SK-N-SH treated with all-trans-retinoic acid at 6 μM for 48 hours (cell line): ENCODE data around the gene OPRM1.

Experiments used
- ATAC-seq: fragments of 200-7000 bp; cut with Tn5 transposase; 3 replicates; pipeline ENCODE4 v1.9.1; 2020; ENCODE audit warnings: mild to moderate bottlenecking, moderate library complexity
- ARNTL ChIP-seq: fragments of 450-650 bp; formaldehyde crosslinking; IDR thresholded peaks from 2 replicates; pipeline ENCODE4 v1.5.0; 2020; ENCODE audit warnings: low read depth, mild to moderate bottlenecking, moderate library complexity, borderline replicate concordance
- CREB5 ChIP-seq: fragments of 250-450 bp; sonication (Bioruptor Pico); IDR thresholded peaks from 2 replicates; pipeline ENCODE4 v1.5.1; 2020; ENCODE audit warnings: low read depth, mild to moderate bottlenecking, moderate library complexity
- ESRRG ChIP-seq: fragments of 250-450 bp; sonication (Bioruptor Pico); IDR thresholded peaks from 2 replicates; pipeline ENCODE4 v1.6.1; 2021; ENCODE audit warnings: mild to moderate bottlenecking
- GLIS3 ChIP-seq: fragments of 250-450 bp; sonication (Bioruptor Pico); IDR thresholded peaks from 2 replicates; pipeline ENCODE4 v1.5.0; 2020; ENCODE audit warnings: mild to moderate bottlenecking, moderate library complexity
- ISL1 ChIP-seq: fragments of 250-450 bp; sonication (Bioruptor Pico); IDR thresholded peaks from 2 replicates; pipeline ENCODE4 v2.1.2; 2022; ENCODE audit warnings: mild to moderate bottlenecking, moderate library complexity
- OSR1 ChIP-seq: fragments of 250-450 bp; sonication (Bioruptor Pico); IDR thresholded peaks from 2 replicates; pipeline ENCODE4 v1.8.0; 2022; ENCODE audit warnings: moderate library complexity, mild to moderate bottlenecking, inconsistent platforms
- POU6F1 ChIP-seq: fragments of 250-450 bp; sonication (Bioruptor Pico); IDR thresholded peaks from 2 replicates; pipeline ENCODE4 v1.8.0; 2021; ENCODE audit warnings: low read depth, mild to moderate bottlenecking, moderate library complexity, borderline replicate concordance
- PPARA ChIP-seq: fragments of 250-450 bp; sonication (Bioruptor Pico); IDR thresholded peaks from 2 replicates; pipeline ENCODE4 v1.5.0; 2020; ENCODE audit warnings: mild to moderate bottlenecking, borderline replicate concordance
- RARB ChIP-seq: fragments of 250-450 bp; sonication (Bioruptor Pico); IDR thresholded peaks from 2 replicates; pipeline ENCODE4 v1.8.0; 2021; ENCODE audit warnings: mild to moderate bottlenecking, moderate library complexity
- SNAI2 ChIP-seq: fragments of 250-450 bp; sonication (Bioruptor Pico); IDR thresholded peaks from 2 replicates; pipeline ENCODE4 v1.5.0; 2020; ENCODE audit warnings: mild to moderate bottlenecking, moderate library complexity
- TCF4 ChIP-seq: fragments of 250-450 bp; sonication (Bioruptor Pico); IDR thresholded peaks from 2 replicates; pipeline ENCODE4 v1.8.0; 2021; ENCODE audit warnings: mild to moderate bottlenecking, moderate library complexity, borderline replicate concordance
- TOX ChIP-seq: fragments of 250-450 bp; sonication (Bioruptor Pico); IDR thresholded peaks from 2 replicates; pipeline ENCODE4 v1.8.0; 2021; ENCODE audit warnings: mild to moderate bottlenecking, moderate library complexity, borderline replicate concordance
- TSHZ2 ChIP-seq: fragments of 250-450 bp; sonication (Bioruptor Pico); IDR thresholded peaks from 2 replicates; pipeline ENCODE4 v1.5.0; 2020; ENCODE audit warnings: mild to moderate bottlenecking, moderate library complexity
- ZC3H10 ChIP-seq: fragments of 250-450 bp; sonication (Bioruptor Pico); IDR thresholded peaks from 2 replicates; pipeline ENCODE4 v1.5.1; 2021; ENCODE audit warnings: mild to moderate bottlenecking, moderate library complexity
- ZFP30 ChIP-seq: fragments of 450-650 bp; formaldehyde crosslinking; IDR thresholded peaks from 2 replicates; pipeline ENCODE4 v1.5.0; 2022; ENCODE audit warnings: mild to moderate bottlenecking, moderate library complexity
- ZNF565 ChIP-seq: fragments of 450-650 bp; formaldehyde crosslinking; conservative IDR thresholded peaks from 2 replicates; pipeline ENCODE4 v1.5.0; 2020; ENCODE audit warnings: low read depth, mild to moderate bottlenecking, moderate library complexity
- TF ChIP-seq, protein P1 (sequence below): fragments of 250-450 bp; sonication (Bioruptor Pico); IDR thresholded peaks from 2 replicates; pipeline ENCODE4 v1.8.0; 2020; ENCODE audit warnings: mild to moderate bottlenecking, moderate library complexity, borderline replicate concordance
- TF ChIP-seq, protein P2 (sequence below): fragments of 250-450 bp; sonication (Bioruptor Pico); IDR thresholded peaks from 2 replicates; pipeline ENCODE4 v1.5.1; 2021; ENCODE audit warnings: mild to moderate bottlenecking, moderate library complexity

OPRM1 gene

GRCh38 chr6:154154389-154154967, 115.4 kb downstream of the OPRM1 start:
- no peak for TF ChIP-seq OSR1 (CRISPR knock-in tag)
- no peak for TF ChIP-seq PPARA (CRISPR knock-in tag)
- TF ChIP-seq TSHZ2 (CRISPR knock-in tag), result no peak
- TF ChIP-seq, protein P1, sequence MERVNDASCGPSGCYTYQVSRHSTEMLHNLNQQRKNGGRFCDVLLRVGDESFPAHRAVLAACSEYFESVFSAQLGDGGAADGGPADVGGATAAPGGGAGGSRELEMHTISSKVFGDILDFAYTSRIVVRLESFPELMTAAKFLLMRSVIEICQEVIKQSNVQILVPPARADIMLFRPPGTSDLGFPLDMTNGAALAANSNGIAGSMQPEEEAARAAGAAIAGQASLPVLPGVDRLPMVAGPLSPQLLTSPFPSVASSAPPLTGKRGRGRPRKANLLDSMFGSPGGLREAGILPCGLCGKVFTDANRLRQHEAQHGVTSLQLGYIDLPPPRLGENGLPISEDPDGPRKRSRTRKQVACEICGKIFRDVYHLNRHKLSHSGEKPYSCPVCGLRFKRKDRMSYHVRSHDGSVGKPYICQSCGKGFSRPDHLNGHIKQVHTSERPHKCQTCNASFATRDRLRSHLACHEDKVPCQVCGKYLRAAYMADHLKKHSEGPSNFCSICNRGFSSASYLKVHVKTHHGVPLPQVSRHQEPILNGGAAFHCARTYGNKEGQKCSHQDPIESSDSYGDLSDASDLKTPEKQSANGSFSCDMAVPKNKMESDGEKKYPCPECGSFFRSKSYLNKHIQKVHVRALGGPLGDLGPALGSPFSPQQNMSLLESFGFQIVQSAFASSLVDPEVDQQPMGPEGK (CRISPR knock-in tag), result no peak
- no peak for TF ChIP-seq TCF4
- TF ChIP-seq RARB (CRISPR knock-in tag), result no peak
- TF ChIP-seq ZC3H10 (CRISPR knock-in tag), result no peak
- TF ChIP-seq ZFP30, result no peak
- no peak for TF ChIP-seq ESRRG (CRISPR knock-in tag)
- TF ChIP-seq CREB5 (CRISPR knock-in tag), result no peak
- no peak for TF ChIP-seq POU6F1 (CRISPR knock-in tag)
- TF ChIP-seq GLIS3, result no peak
- TF ChIP-seq, protein P2, sequence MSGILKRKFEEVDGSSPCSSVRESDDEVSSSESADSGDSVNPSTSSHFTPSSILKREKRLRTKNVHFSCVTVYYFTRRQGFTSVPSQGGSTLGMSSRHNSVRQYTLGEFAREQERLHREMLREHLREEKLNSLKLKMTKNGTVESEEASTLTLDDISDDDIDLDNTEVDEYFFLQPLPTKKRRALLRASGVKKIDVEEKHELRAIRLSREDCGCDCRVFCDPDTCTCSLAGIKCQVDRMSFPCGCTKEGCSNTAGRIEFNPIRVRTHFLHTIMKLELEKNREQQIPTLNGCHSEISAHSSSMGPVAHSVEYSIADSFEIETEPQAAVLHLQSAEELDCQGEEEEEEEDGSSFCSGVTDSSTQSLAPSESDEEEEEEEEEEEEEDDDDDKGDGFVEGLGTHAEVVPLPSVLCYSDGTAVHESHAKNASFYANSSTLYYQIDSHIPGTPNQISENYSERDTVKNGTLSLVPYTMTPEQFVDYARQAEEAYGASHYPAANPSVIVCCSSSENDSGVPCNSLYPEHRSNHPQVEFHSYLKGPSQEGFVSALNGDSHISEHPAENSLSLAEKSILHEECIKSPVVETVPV (CRISPR knock-in tag), result no peak
- TF ChIP-seq ARNTL, result no peak
- ATAC-seq, result peak; percentile 48; the same call in 2 of the 3 replicates

GRCh38 chr6:154156135-154156896, 117.3 kb downstream of the OPRM1 start:
- peak; percentile 98 for ATAC-seq
- TF ChIP-seq TCF4 (no peak), ESRRG (CRISPR knock-in tag) (no peak), RARB (CRISPR knock-in tag) (no peak)

GRCh38 chr6:154157082-154157481, 118.0 kb downstream of the OPRM1 start:
- no peak for ATAC-seq
- TF ChIP-seq TOX (CRISPR knock-in tag) (no peak), PPARA (CRISPR knock-in tag) (no peak), ESRRG (CRISPR knock-in tag) (no peak), ZNF565 (CRISPR knock-in tag) (no peak), ISL1 (CRISPR knock-in tag) (no peak), GLIS3 (no peak), ZC3H10 (CRISPR knock-in tag) (no peak), SNAI2 (no peak), ARNTL (no peak), POU6F1 (CRISPR knock-in tag) (no peak), TSHZ2 (CRISPR knock-in tag) (no peak), TCF4 (no peak), ZFP30 (no peak), RARB (CRISPR knock-in tag) (no peak), OSR1 (CRISPR knock-in tag) (no peak)
- TF ChIP-seq, protein P2 (CRISPR knock-in tag), result no peak
